Ishikawa (cell line): ENCODE measurements around the gene GHRHR.

Source experiments
- CEBPB ChIP-seq: IDR thresholded peaks from 2 replicates; pipeline ENCODE4 v1.6.1; 2012
- EGR1 ChIP-seq: IDR thresholded peaks from 2 replicates; pipeline ENCODE4 v1.6.1; 2012
- EP300 ChIP-seq: IDR thresholded peaks from 2 replicates; pipeline ENCODE4 v1.6.1; 2012; ENCODE audit warnings: borderline replicate concordance
- FOXM1 ChIP-seq: IDR thresholded peaks from 2 replicates; pipeline ENCODE4 v1.6.1; 2012; ENCODE audit warnings: low read depth, borderline replicate concordance
- MAX ChIP-seq: IDR thresholded peaks from 2 replicates; pipeline ENCODE4 v1.6.1; 2012
- REST ChIP-seq: IDR thresholded peaks from 2 replicates; pipeline ENCODE4 v1.6.1; 2012; ENCODE audit warnings: low read depth, mild to moderate bottlenecking
- TAF1 ChIP-seq: IDR thresholded peaks from 2 replicates; pipeline ENCODE4 v1.6.1; 2012; ENCODE audit warnings: low read depth, mild to moderate bottlenecking
- TCF12 ChIP-seq: IDR thresholded peaks from 2 replicates; pipeline ENCODE4 v1.6.1; 2012; ENCODE audit warnings: low read depth
- TEAD4 ChIP-seq: IDR thresholded peaks from 2 replicates; pipeline ENCODE4 v1.6.1; 2012
- USF1 ChIP-seq: IDR thresholded peaks from 2 replicates; pipeline ENCODE4 v1.6.1; 2012
- YY1 ChIP-seq: IDR thresholded peaks from 2 replicates; pipeline ENCODE4 v1.6.1; 2012; ENCODE audit warnings: low read depth
- ZBTB7A ChIP-seq: IDR thresholded peaks from 2 replicates; pipeline ENCODE4 v1.6.1; 2012; ENCODE audit warnings: low read depth

- TF ChIP-seq EGR1 (no peak), TCF12 (no peak), REST (no peak), EP300 (no peak), TAF1 (no peak), TEAD4 (no peak), FOXM1 (no peak), MAX (no peak), YY1 (no peak), USF1 (no peak), CEBPB (no peak), ZBTB7A (no peak)
Observed at GRCh38 chr7:31020652-31021051, 56.9 kb downstream of the GHRHR start.
